Astrocyte of the spinal cord (primary cell): ENCODE measurements around the gene DVL2.

ENCODE experiments used
- DNase-seq: peaks from one replicate; pipeline ENCODE4 v3.0.0; 2011; ENCODE audit warnings: low read depth, low spot score
- H3K4me3 ChIP-seq: 2 replicates; pipeline ENCODE4 v1.5.1; 2011; ENCODE audit warnings: low read depth, mild to moderate bottlenecking, low read length, moderate library complexity
- CTCF ChIP-seq: IDR thresholded peaks from 2 replicates; pipeline ENCODE4 v1.5.1; 2012; ENCODE audit warnings: low read depth, mild to moderate bottlenecking, low read length, inconsistent platforms
- in situ Hi-C: cut with HindIII; loops from 2 replicates; pipeline ENCODE4 v1.10.0; 2017; ENCODE audit warnings: low sequenced_read_pairs

The DVL2 gene

GRCh38 chr17:7234083-7234951 lies at the start of gene DVL2:
DVL2 (minus strand) TSS chr17:7234517; CDS start chr17:7234262, 255 bp downstream.
- no peak for TF ChIP-seq CTCF
- H3K4me3 ChIP-seq: peak within 1 kb of the TSS; percentile 66
- DNase-seq: peak; percentile 96
- in situ Hi-C loops: no loop called here

- in situ Hi-C loops: no loop called here
- no peak for TF ChIP-seq CTCF
- DNase-seq: no peak
- no peak overlapping the region for H3K4me3 ChIP-seq
These were observed 49.3 kb upstream of the DVL2 start for GRCh38 chr17:7283471-7284216.

- H3K4me3 ChIP-seq: no peak overlapping the region
- no peak for TF ChIP-seq CTCF
- DNase-seq: no peak
- in situ Hi-C loops: no loop called here
These were observed 48.5 kb upstream of the DVL2 start for GRCh38 chr17:7282752-7283321.

GRCh38 chr17:7281953-7282751 lies 47.8 kb upstream of the DVL2 start:
- in situ Hi-C loops: no loop called here
- DNase-seq: no peak
- H3K4me3 ChIP-seq: peak overlapping the region; percentile 36
- no peak for TF ChIP-seq CTCF

- TF ChIP-seq CTCF: no peak
- in situ Hi-C loops: no loop called here
- peak within 1 kb of the TSS; percentile 36 for H3K4me3 ChIP-seq
- peak; percentile 93 for DNase-seq
These were observed 47.0 kb upstream of the DVL2 start, which contains the start of gene SLC2A4 for GRCh38 chr17:7281074-7281952. SLC2A4 (plus strand) TSS chr17:7281718; CDS start chr17:7281935, 217 bp downstream.
